ENCODE data around the gene ULK2.

DNA sequence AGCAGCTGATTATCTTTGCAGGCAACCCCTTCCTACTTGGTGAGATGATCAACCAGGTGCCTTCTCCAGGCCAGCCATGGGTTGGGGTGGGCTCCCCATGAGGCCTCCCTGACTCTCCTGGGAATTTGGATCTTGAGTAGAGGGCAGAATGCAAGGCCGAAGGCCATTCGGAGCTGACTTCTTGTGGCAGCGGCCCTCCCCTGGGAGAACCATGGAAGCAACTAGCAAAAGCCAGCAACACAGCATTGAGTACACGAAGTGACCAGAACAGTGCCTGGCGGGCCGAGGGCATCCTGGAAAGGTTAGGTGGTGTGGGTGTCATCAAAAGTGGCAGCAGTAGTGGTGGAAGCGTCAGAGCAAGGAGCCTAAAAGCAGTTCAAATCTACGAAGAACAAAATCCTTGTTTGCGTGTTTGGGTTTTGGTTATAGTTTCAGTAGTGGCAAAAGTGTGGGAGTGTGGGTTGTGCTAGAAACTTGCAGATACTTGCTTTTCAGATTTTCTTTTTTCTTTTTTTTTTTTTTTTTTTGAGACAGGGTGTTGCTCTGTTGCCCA lies 117.6 kb downstream of the ULK2 start:
- TF ChIP-seq OSR1 (CRISPR knock-in tag; IDR thresholded peaks at IDR 0.05) (no peak), ESRRG (CRISPR knock-in tag; IDR thresholded peaks at IDR 0.05) (no peak), ZNF8 (CRISPR knock-in tag; IDR thresholded peaks at IDR 0.05) (no peak), SNAI2 (CRISPR knock-in tag; IDR thresholded peaks at IDR 0.05) (no peak), ZNF70 (CRISPR knock-in tag; IDR thresholded peaks at IDR 0.05) (no peak), ZFP30 (CRISPR knock-in tag; IDR thresholded peaks at IDR 0.05) (no peak), CSDC2 (CRISPR knock-in tag; IDR thresholded peaks at IDR 0.05) (no peak)
- TF ChIP-seq, protein P1, sequence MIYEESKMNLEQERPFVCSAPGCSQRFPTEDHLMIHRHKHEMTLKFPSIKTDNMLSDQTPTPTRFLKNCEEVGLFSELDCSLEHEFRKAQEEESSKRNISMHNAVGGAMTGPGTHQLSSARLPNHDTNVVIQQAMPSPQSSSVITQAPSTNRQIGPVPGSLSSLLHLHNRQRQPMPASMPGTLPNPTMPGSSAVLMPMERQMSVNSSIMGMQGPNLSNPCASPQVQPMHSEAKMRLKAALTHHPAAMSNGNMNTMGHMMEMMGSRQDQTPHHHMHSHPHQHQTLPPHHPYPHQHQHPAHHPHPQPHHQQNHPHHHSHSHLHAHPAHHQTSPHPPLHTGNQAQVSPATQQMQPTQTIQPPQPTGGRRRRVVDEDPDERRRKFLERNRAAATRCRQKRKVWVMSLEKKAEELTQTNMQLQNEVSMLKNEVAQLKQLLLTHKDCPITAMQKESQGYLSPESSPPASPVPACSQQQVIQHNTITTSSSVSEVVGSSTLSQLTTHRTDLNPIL (CRISPR knock-in tag; IDR thresholded peaks at IDR 0.05; ENCODE audit: low read depth): no peak
- TF ChIP-seq, protein P2, sequence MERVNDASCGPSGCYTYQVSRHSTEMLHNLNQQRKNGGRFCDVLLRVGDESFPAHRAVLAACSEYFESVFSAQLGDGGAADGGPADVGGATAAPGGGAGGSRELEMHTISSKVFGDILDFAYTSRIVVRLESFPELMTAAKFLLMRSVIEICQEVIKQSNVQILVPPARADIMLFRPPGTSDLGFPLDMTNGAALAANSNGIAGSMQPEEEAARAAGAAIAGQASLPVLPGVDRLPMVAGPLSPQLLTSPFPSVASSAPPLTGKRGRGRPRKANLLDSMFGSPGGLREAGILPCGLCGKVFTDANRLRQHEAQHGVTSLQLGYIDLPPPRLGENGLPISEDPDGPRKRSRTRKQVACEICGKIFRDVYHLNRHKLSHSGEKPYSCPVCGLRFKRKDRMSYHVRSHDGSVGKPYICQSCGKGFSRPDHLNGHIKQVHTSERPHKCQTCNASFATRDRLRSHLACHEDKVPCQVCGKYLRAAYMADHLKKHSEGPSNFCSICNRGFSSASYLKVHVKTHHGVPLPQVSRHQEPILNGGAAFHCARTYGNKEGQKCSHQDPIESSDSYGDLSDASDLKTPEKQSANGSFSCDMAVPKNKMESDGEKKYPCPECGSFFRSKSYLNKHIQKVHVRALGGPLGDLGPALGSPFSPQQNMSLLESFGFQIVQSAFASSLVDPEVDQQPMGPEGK (CRISPR knock-in tag; IDR thresholded peaks at IDR 0.05; ENCODE audit: borderline replicate concordance): no peak
- TF ChIP-seq, protein P3, sequence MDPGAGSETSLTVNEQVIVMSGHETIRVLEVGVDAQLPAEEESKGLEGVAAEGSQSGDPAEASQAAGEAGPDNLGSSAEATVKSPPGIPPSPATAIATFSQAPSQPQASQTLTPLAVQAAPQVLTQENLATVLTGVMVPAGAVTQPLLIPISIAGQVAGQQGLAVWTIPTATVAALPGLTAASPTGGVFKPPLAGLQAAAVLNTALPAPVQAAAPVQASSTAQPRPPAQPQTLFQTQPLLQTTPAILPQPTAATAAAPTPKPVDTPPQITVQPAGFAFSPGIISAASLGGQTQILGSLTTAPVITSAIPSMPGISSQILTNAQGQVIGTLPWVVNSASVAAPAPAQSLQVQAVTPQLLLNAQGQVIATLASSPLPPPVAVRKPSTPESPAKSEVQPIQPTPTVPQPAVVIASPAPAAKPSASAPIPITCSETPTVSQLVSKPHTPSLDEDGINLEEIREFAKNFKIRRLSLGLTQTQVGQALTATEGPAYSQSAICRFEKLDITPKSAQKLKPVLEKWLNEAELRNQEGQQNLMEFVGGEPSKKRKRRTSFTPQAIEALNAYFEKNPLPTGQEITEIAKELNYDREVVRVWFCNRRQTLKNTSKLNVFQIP (CRISPR knock-in tag; IDR thresholded peaks at IDR 0.05; ENCODE audit: borderline replicate concordance, low read depth): no peak

All from SK-N-SH treated with all-trans-retinoic acid at 6 μM for 48 hours (cell line).